H1 (cell line): Measurements from ENCODE around the gene UGT1A9. TPM values are rescaled to one million over a fixed set of nuclear protein-coding genes. Genes with fewer than 3 reads are reported as not detected.

Experiments used
- CTCF ChIA-PET: fragments of 300-600 bp; sonication (Branson Sonifier 250); formaldehyde crosslinking; loops from one replicate; lab custom pipeline; 2021; ENCODE audit not compliant: partially characterized antibody; lab: Charles Lee
- POLR2A ChIA-PET: fragments of 300-600 bp; sonication (Branson Sonifier 250); formaldehyde crosslinking; loops from one replicate; lab custom pipeline; 2021; ENCODE audit warnings: inconsistent platforms; ENCODE audit not compliant: partially characterized antibody; lab: Charles Lee
- DNase-seq, 2 experiments: peaks; one replicate each; pipeline versions ENCODE4 v3.0.0 to v3.0.0-alpha.2; 2010 to 2022; ENCODE audit warnings: low spot score in 2 of 2, low read depth in 1 of 2, mixed read lengths in 1 of 2
- FAIRE-seq: peaks from 2 replicates; lab custom pipeline; 2011; peaks lifted over from hg19 to GRCh38; lab: Jason Lieb, UNC
- H2AFZ ChIP-seq: 2 replicates; pipeline ENCODE4 v1.8.1; 2012; ENCODE audit warnings: low read length, inconsistent platforms
- H2AK5ac ChIP-seq: 2 replicates; pipeline ENCODE4 v1.6.1; 2013; ENCODE audit warnings: low read depth, low read length
- H2BK120ac ChIP-seq: replicated peaks from 2 replicates; pipeline ENCODE3; 2013; ENCODE audit warnings: low read depth, low read length, inconsistent platforms
- H2BK12ac ChIP-seq: 2 replicates; pipeline ENCODE4 v1.6.1; 2013; ENCODE audit warnings: low read depth, low read length
- H2BK15ac ChIP-seq: 2 replicates; pipeline ENCODE4 v1.6.1; 2013; ENCODE audit warnings: low read length
- H2BK20ac ChIP-seq: 2 replicates; pipeline ENCODE4 v1.6.1; 2013; ENCODE audit warnings: low read length
- H2BK5ac ChIP-seq: 2 replicates; pipeline ENCODE4 v1.6.1; 2013; ENCODE audit warnings: low read depth, low read length
- H3K14ac ChIP-seq: 2 replicates; pipeline ENCODE4 v1.6.1; 2013; ENCODE audit warnings: inconsistent platforms; ENCODE audit not compliant: insufficient read length
- H3K18ac ChIP-seq: 2 replicates; pipeline ENCODE4 v1.6.1; 2013; ENCODE audit warnings: low read length; ENCODE audit errors: extremely low read depth
- H3K23ac ChIP-seq: 2 replicates; pipeline ENCODE4 v1.6.1; 2013; ENCODE audit warnings: inconsistent platforms; ENCODE audit not compliant: insufficient read length
- H3K23me2 ChIP-seq: 2 replicates; pipeline ENCODE4 v1.6.1; 2013; ENCODE audit warnings: low read depth, low read length
- H3K27ac ChIP-seq: 2 replicates; pipeline ENCODE4 v1.6.1; 2011; ENCODE audit warnings: low read depth, low read length, inconsistent platforms
- H3K27me3 ChIP-seq, 4 experiments: replicated peaks in 1 of 4; 1 replicate in 1 of 4; 2 replicates in 3 of 4; pipeline versions ENCODE4 v1.6.1 to v1.8.1; 2011 to 2013; ENCODE audit warnings: low read length in 3 of 4, mild to moderate bottlenecking in 3 of 4, inconsistent platforms in 2 of 4, mixed read lengths in 2 of 4, moderate library complexity in 1 of 4; ENCODE audit not compliant: control insufficient read depth in 3 of 4, insufficient read depth in 3 of 4; ENCODE audit errors: extremely low read depth in 1 of 4
- H3K36me3 ChIP-seq, 4 experiments: 2 replicates each; pipeline versions ENCODE4 v1.6.1 to v1.8.1; 2011 to 2013; ENCODE audit warnings: mild to moderate bottlenecking in 4 of 4, low read length in 3 of 4, moderate library complexity in 2 of 4, control low read depth in 1 of 4, inconsistent platforms in 1 of 4; ENCODE audit not compliant: insufficient read depth in 4 of 4, control insufficient read depth in 2 of 4
- H3K4ac ChIP-seq: replicated peaks from 2 replicates; pipeline ENCODE3; 2013; ENCODE audit warnings: low read length, low read depth, mixed read lengths, inconsistent platforms; ENCODE audit not compliant: insufficient read length
- H3K4me1 ChIP-seq, 4 experiments: replicated peaks in 1 of 4; 1 replicate in 1 of 4; 2 replicates in 3 of 4; pipeline versions ENCODE4 v1.6.1 to v1.8.1; 2011 to 2013; ENCODE audit warnings: low read length in 3 of 4, inconsistent platforms in 2 of 4, mixed read lengths in 1 of 4; ENCODE audit not compliant: insufficient read depth in 4 of 4, control insufficient read depth in 3 of 4
- H3K4me2 ChIP-seq, 2 experiments: 2 replicates each; pipeline versions ENCODE4 v1.6.1 to v1.8.1; 2011 to 2013; ENCODE audit warnings: low read depth in 2 of 2, low read length in 2 of 2, control low read depth in 1 of 2, inconsistent platforms in 1 of 2, mild to moderate bottlenecking in 1 of 2; ENCODE audit not compliant: insufficient read depth in 1 of 2
- H3K4me3 ChIP-seq, 4 experiments: fragments of 200-600, 300-600 bp in 1 of 4; sonication (generic), shearing (Covaris generic), sonication (Bioruptor Twin) in 1 of 4; 2 replicates each; pipeline versions ENCODE4 v1.5.1 to v1.8.1; 2011 to 2016; ENCODE audit warnings: low read length in 4 of 4, low read depth in 3 of 4, control low read depth in 2 of 4, inconsistent platforms in 2 of 4, mild to moderate bottlenecking in 2 of 4, mixed read lengths in 1 of 4, moderate library complexity in 1 of 4; ENCODE audit not compliant: insufficient read depth in 2 of 4; ENCODE audit errors: extremely low read depth in 1 of 4
- H3K56ac ChIP-seq: replicated peaks from 2 replicates; pipeline ENCODE3; 2013; ENCODE audit warnings: low read depth, mild to moderate bottlenecking, mixed read lengths, low read length, inconsistent platforms; ENCODE audit not compliant: insufficient read length
- H3K79me1 ChIP-seq: 2 replicates; pipeline ENCODE4 v1.6.1; 2013; ENCODE audit warnings: low read depth, low read length, control low read depth
- H3K79me2 ChIP-seq, 2 experiments: 2 replicates each; pipeline versions ENCODE4 v1.6.1 to v1.8.1; 2012 to 2013; ENCODE audit warnings: low read length in 2 of 2, mild to moderate bottlenecking in 2 of 2, inconsistent platforms in 1 of 2; ENCODE audit not compliant: insufficient read depth in 2 of 2, control insufficient read depth in 1 of 2
- H3K9ac ChIP-seq, 4 experiments: replicated peaks in 1 of 4; 1 replicate in 1 of 4; 2 replicates in 3 of 4; pipeline versions ENCODE4 v1.6.1 to v1.8.1; 2011 to 2013; ENCODE audit warnings: low read depth in 3 of 4, low read length in 3 of 4, control low read depth in 2 of 4, mild to moderate bottlenecking in 2 of 4, moderate library complexity in 2 of 4, inconsistent platforms in 1 of 4; ENCODE audit errors: extremely low read depth in 1 of 4
- H3K9me3 ChIP-seq, 2 experiments: 2 replicates each; pipeline versions ENCODE4 v1.6.1 to v1.8.1; 2012 to 2013; ENCODE audit warnings: mild to moderate bottlenecking in 2 of 2, moderate library complexity in 2 of 2, control low read depth in 1 of 2, inconsistent platforms in 1 of 2, low read depth in 1 of 2, low read length in 1 of 2, mixed read lengths in 1 of 2; ENCODE audit not compliant: insufficient read depth in 2 of 2
- H4K20me1 ChIP-seq, 2 experiments: replicated peaks in 1 of 2; 2 replicates each; pipeline versions ENCODE3 to v1.8.1; 2011 to 2013; ENCODE audit warnings: inconsistent platforms in 2 of 2, low read length in 2 of 2, mild to moderate bottlenecking in 1 of 2; ENCODE audit not compliant: insufficient read depth in 2 of 2, control insufficient read depth in 1 of 2
- H4K5ac ChIP-seq: 2 replicates; pipeline ENCODE4 v1.6.1; 2013; ENCODE audit warnings: low read length, low read depth, mixed read lengths, inconsistent platforms; ENCODE audit not compliant: insufficient read length
- H4K8ac ChIP-seq: 2 replicates; pipeline ENCODE4 v1.8.0; 2013; ENCODE audit warnings: mild to moderate bottlenecking, moderate library complexity, low read length, inconsistent platforms; ENCODE audit not compliant: insufficient read depth; ENCODE audit errors: extremely low read depth
- H4K91ac ChIP-seq: replicated peaks from 2 replicates; pipeline ENCODE3; 2013; ENCODE audit warnings: low read length, mixed read lengths, inconsistent platforms; ENCODE audit not compliant: insufficient read length
- BRCA1 ChIP-seq: IDR thresholded peaks from 2 replicates; pipeline ENCODE4 v1.6.1; 2012; ENCODE audit warnings: low read depth, low read length, improper control_type of control experiment
- CREB1 ChIP-seq: IDR thresholded peaks from 2 replicates; pipeline ENCODE4 v1.6.1; 2012; ENCODE audit warnings: inconsistent platforms
- CTBP2 ChIP-seq: IDR thresholded peaks from 2 replicates; pipeline ENCODE4 v1.7.0; 2011; ENCODE audit warnings: borderline replicate concordance, mild to moderate bottlenecking, moderate library complexity, mixed read lengths, low read length; ENCODE audit not compliant: insufficient read depth, insufficient read length
- EP300 ChIP-seq, 2 experiments: IDR thresholded peaks; 1 replicate in 1 of 2; 2 replicates in 1 of 2; pipeline ENCODE4 v1.6.1; 2011 to 2012; ENCODE audit warnings: low read depth in 2 of 2, low read length in 2 of 2, mild to moderate bottlenecking in 2 of 2, borderline replicate concordance in 1 of 2, inconsistent platforms in 1 of 2, moderate library complexity in 1 of 2
- GTF2F1 ChIP-seq: IDR thresholded peaks from 2 replicates; pipeline ENCODE4 v1.6.1; 2012; ENCODE audit warnings: low read depth, low read length, improper control_type of control experiment, borderline replicate concordance
- KDM5A ChIP-seq: fragments of 200-600 bp; IDR thresholded peaks from 2 replicates; pipeline ENCODE4 v1.7.1; 2012; ENCODE audit warnings: mild to moderate bottlenecking, low read length, inconsistent platforms, mixed read lengths
- RAD21 ChIP-seq, 2 experiments: IDR thresholded peaks in 1 of 2; conservative IDR thresholded peaks in 1 of 2; 2 replicates each; pipeline ENCODE4 v1.6.1; 2011; ENCODE audit warnings: low read depth in 2 of 2, low read length in 2 of 2, improper control_type of control experiment in 1 of 2, inconsistent platforms in 1 of 2, mild to moderate bottlenecking in 1 of 2, moderate library complexity in 1 of 2
- RFX5 ChIP-seq: IDR thresholded peaks from 2 replicates; pipeline ENCODE4 v1.6.1; 2011; ENCODE audit warnings: low read depth, low read length, improper control_type of control experiment, borderline replicate concordance
- RNF2 ChIP-seq: fragments of 200-900, 300-1000 bp; sonication (generic); IDR thresholded peaks from 2 replicates; pipeline ENCODE4 v1.7.1; 2016; ENCODE audit warnings: borderline replicate concordance, low read depth, mild to moderate bottlenecking, antibody characterized with exemption, low read length; ENCODE audit not compliant: poor library complexity, severe bottlenecking; ENCODE audit errors: missing control alignments
- RXRA ChIP-seq: IDR thresholded peaks from 2 replicates; pipeline ENCODE4 v1.6.1; 2011; ENCODE audit warnings: low read depth, mild to moderate bottlenecking, low read length, moderate library complexity; ENCODE audit not compliant: insufficient read depth
- SIN3A ChIP-seq, 2 experiments: IDR thresholded peaks in 1 of 2; conservative IDR thresholded peaks in 1 of 2; 2 replicates each; pipeline ENCODE4 v1.6.1; 2011 to 2012; ENCODE audit warnings: low read length in 2 of 2, improper control_type of control experiment in 1 of 2, low read depth in 1 of 2, mild to moderate bottlenecking in 1 of 2
- SP1 ChIP-seq: IDR thresholded peaks from 2 replicates; pipeline ENCODE4 v1.6.1; 2011; ENCODE audit warnings: low read depth, low read length
- SRF ChIP-seq: IDR thresholded peaks from 2 replicates; pipeline ENCODE4 v1.6.1; 2011; ENCODE audit warnings: mild to moderate bottlenecking, low read depth, low read length, moderate library complexity
- TAF7 ChIP-seq: optimal IDR thresholded peaks from 2 replicates; pipeline ENCODE3; 2011; ENCODE audit warnings: low read depth, mild to moderate bottlenecking, inconsistent platforms, low read length, moderate library complexity, borderline replicate concordance
- TEAD4 ChIP-seq: IDR thresholded peaks from 2 replicates; pipeline ENCODE4 v1.6.1; 2012; ENCODE audit warnings: low read depth, low read length, inconsistent platforms, mixed read lengths
- polyA plus RNA-seq, 7 experiments: library from polyadenylated mRNA; depleted of rRNA in 3 of 7; stranded (reverse) in 5 of 7; unstranded in 2 of 7; fragments of >200 nt in 5 of 7; fragments of 200-250 nt in 2 of 7; gene quantifications; 1 replicate in 5 of 7; 2 replicates in 1 of 7; 4 replicates in 1 of 7; pipeline versions ENCODE4 v1.2.1 to v1.2.3, GENCODE V29; 2011 to 2013; ENCODE audit warnings: missing spikeins in 2 of 7, mixed read lengths in 2 of 7
- total RNA-seq: library from RNA; stranded (reverse); fragmentation: NEBNext Ultra II Directional; extraction: Animal tissue kit (Norgen Biotek cat#: 25700); gene quantifications from 2 replicates; pipeline ENCODE4 v1.2.1, GENCODE V29; 2021

UGT1A9 gene
- total and polyA plus RNA-seq, 2 of the 8 experiments (the other 6 are each of a cell fraction or from before 2014, with no cell fraction given), result not detected

DNA sequence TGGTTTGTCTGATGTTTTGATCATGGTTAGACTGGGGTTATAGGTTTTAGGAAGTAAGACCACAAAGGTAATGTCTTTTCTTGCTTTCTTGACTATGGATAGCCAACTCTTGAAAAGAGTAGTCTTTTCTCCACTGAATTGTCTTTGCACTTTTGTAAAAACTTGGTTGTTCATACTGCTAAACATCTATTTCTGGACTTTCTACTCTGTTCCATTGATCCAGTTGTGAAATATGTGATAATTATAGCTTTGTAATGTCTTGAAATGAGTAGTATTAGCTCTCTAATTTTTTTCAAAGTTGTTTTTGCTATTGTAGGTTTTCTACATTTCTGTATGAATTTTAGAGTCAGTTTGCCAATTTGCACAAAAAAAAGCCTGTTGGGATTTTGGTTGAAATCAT, 13.1 kb upstream of the UGT1A9 start:
- no peaks in the 10 kb centered on the region for H4K20me1 ChIP-seq
- no peaks in the 10 kb centered on the region for H3K79me2 ChIP-seq
- no peak overlapping the region for H2BK120ac ChIP-seq
- FAIRE-seq, result no peak
- H3K4me2 ChIP-seq, result no peak overlapping the region
- H3K27ac ChIP-seq, result no peak overlapping the region
- no peaks in the 10 kb centered on the region for H3K4me1 ChIP-seq
- H2BK12ac ChIP-seq, result no peak overlapping the region
- H3K79me1 ChIP-seq, result no peaks in the 10 kb centered on the region
- H3K9ac ChIP-seq, result no peak overlapping the region
- H3K9me3 ChIP-seq, result no peaks in the 10 kb centered on the region
- ChIA-PET CTCF (no interaction called here), POLR2A (no interaction called here)
- no peak overlapping the region for H3K14ac ChIP-seq
- no peak overlapping the region for H3K23ac ChIP-seq
- H3K23me2 ChIP-seq, result no peaks in the 10 kb centered on the region; the same call in 1 of the 2 replicates
- no peak overlapping the region for H3K4me3 ChIP-seq
- H3K18ac ChIP-seq, result no peak overlapping the region
- H3K4ac ChIP-seq, result no peak overlapping the region
- no peak overlapping the region for H2BK20ac ChIP-seq
- no peak overlapping the region for H2AK5ac ChIP-seq
- H3K27me3 ChIP-seq, result no peaks in the 10 kb centered on the region
- no peak overlapping the region for H4K8ac ChIP-seq
- H2AFZ ChIP-seq, result no peak overlapping the region
- DNase-seq, result no peak
- no peak overlapping the region for H2BK15ac ChIP-seq
- H4K5ac ChIP-seq, result no peak overlapping the region
- no peak overlapping the region for H3K56ac ChIP-seq
- no peak overlapping the region for H2BK5ac ChIP-seq
- no peaks in the 10 kb centered on the region for H3K36me3 ChIP-seq
- no peak overlapping the region for H4K91ac ChIP-seq
- no peak for TF ChIP-seq KDM5A
- TF ChIP-seq CTBP2, result no peak
- TF ChIP-seq SIN3A (conservative IDR thresholded peaks at IDR 0.05 in 1 of 2, IDR thresholded peaks at IDR 0.05 in 1 of 2; ENCODE audit: low read depth in 1 of 2, low read length in 2 of 2), result no peak
- no peak for TF ChIP-seq EP300 (IDR thresholded peaks at IDR 0.05; ENCODE audit: borderline replicate concordance in 1 of 2, low read depth in 2 of 2, low read length in 2 of 2)
- TF ChIP-seq CREB1, result no peak
- TF ChIP-seq BRCA1, result no peak
- no peak for TF ChIP-seq SP1
- TF ChIP-seq RFX5, result no peak
- TF ChIP-seq SRF, result no peak
- TF ChIP-seq GTF2F1, result no peak
- no peak for TF ChIP-seq TEAD4
- TF ChIP-seq TAF7, result no peak
- no peak for TF ChIP-seq RAD21 (IDR thresholded peaks at IDR 0.05 in 1 of 2, conservative IDR thresholded peaks at IDR 0.05 in 1 of 2; ENCODE audit: low read depth in 2 of 2, low read length in 2 of 2)
- TF ChIP-seq RXRA, result no peak
- TF ChIP-seq RNF2, result no peak
